SK-N-MC (cell line): Measurements from ENCODE around the gene TADA3.

ENCODE experiments used
- DNase-seq: peaks from one replicate; pipeline ENCODE4 v3.0.0-alpha.2; 2011; ENCODE audit warnings: low read depth, low spot score
- H3K27ac ChIP-seq: fragments of 200-600 bp; sonication (generic); 2 replicates; pipeline ENCODE4 v1.5.1; 2016; ENCODE audit warnings: mixed run types
- H3K36me3 ChIP-seq: fragments of 200-600 bp; sonication (generic); 2 replicates; pipeline ENCODE4 v1.6.1; 2017; ENCODE audit warnings: antibody characterized with exemption, low read length, mixed read lengths; ENCODE audit not compliant: insufficient read depth
- H3K4me3 ChIP-seq: fragments of 200-600 bp; sonication (generic); 2 replicates; pipeline ENCODE4 v1.5.1; 2016
- H3K9ac ChIP-seq: fragments of 200-600 bp; sonication (generic); 2 replicates; pipeline ENCODE4 v1.8.0; 2017; ENCODE audit warnings: mixed run types, mixed read lengths; ENCODE audit not compliant: insufficient read length
- H3K9me3 ChIP-seq: fragments of 200-600 bp; sonication (generic); 2 replicates; pipeline ENCODE4 v1.6.1; 2017; ENCODE audit warnings: low read depth, mild to moderate bottlenecking, antibody characterized with exemption, low read length, moderate library complexity, mixed read lengths
- EZH2 ChIP-seq: fragments of 200-600 bp; sonication (generic); IDR thresholded peaks from one replicate; pipeline ENCODE4 v1.6.1; 2017; ENCODE audit warnings: antibody characterized with exemption
- FOXP2 ChIP-seq: optimal IDR thresholded peaks from 2 replicates; pipeline ENCODE3; 2011; ENCODE audit warnings: mild to moderate bottlenecking, moderate library complexity; ENCODE audit not compliant: insufficient read depth; ENCODE audit errors: extremely low read length, control extremely low read depth
- POLR2AphosphoS5 ChIP-seq: IDR thresholded peaks from 2 replicates; pipeline ENCODE4 v1.6.1; 2012; ENCODE audit warnings: mild to moderate bottlenecking, low read depth, low read length, borderline replicate concordance

TADA3 gene

DNA sequence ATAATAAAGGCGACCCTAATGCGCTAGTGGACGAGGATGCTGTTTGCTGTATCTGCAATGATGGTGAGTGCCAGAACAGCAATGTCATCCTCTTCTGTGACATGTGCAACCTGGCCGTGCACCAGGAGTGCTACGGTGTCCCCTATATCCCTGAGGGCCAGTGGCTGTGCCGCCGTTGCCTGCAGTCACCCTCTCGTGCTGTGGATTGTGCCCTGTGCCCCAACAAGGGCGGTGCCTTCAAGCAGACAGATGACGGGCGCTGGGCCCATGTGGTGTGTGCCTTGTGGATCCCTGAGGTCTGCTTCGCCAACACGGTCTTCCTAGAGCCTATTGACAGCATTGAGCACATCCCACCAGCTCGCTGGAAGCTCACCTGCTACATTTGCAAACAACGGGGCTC is 53.1 kb downstream of the TADA3 start:
- TF ChIP-seq POLR2AphosphoS5 (no peak), FOXP2 (no peak), EZH2 (no peak)
- no peak overlapping the region for H3K9ac ChIP-seq
- no peaks in the 10 kb centered on the region for H3K9me3 ChIP-seq
- H3K4me3 ChIP-seq: no peak overlapping the region
- H3K36me3 ChIP-seq: peaks cover 54% of the 10 kb centered on the region; the same call in 1 of the 2 replicates
- no peak overlapping the region for H3K27ac ChIP-seq
- no peak for DNase-seq

DNA sequence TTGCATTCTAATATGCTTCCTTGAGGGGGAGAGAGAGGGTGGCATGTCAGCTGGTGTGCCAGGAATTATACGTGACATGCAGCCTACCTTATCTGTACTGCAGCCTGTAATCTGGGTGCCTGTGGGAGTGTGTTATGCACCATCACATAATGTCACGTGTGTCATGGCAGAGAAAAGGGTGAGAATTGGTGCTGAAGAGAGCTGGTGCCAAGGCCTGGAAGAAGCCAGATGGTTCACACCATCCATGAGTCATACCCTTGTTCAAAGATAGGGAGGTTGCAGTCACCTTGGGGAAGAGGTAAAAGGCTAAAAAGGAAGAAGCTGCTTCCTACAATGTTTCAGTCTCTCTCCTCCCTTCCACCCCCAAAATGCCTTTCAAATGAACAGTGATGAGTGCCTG is 55.4 kb downstream of the TADA3 start:
- TF ChIP-seq FOXP2: no peak
- no peak for TF ChIP-seq POLR2AphosphoS5
- TF ChIP-seq EZH2: no peak
- no peak for DNase-seq
- no peak overlapping the region for H3K9ac ChIP-seq

DNA sequence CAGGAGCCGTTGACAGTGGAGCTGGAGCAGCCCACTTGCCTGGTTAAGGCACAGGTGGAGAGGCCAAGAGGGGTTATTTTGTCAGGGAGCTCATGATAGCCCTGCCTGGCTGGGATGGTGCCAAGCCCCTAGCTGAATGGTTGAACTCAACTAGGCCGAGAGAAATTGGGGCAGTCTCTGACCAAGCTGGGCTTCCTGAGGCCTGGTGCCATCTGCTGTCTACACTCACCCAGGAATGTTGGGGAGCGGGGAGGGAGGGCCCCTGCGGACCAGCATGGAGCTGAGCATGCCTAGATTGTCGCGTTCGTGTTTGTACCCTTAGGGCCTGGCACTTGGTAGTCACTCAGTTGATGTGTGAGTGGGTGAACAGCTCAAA is 59.5 kb downstream of the TADA3 start:
- Histone ChIP-seq H3K27ac (no peak overlapping the region), H3K36me3 (peaks cover 14% of the 10 kb centered on the region; the same call in 1 of the 2 replicates), H3K4me3 (peak overlapping the region; percentile 74), H3K9ac (peak overlapping the region; percentile 96), H3K9me3 (no peaks in the 10 kb centered on the region)
- TF ChIP-seq FOXP2 (no peak), POLR2AphosphoS5 (no peak), EZH2 (no peak)
- no peak for DNase-seq

More for the DNA sequence above, 55.4 kb downstream of the TADA3 start:
- H3K36me3 ChIP-seq: peaks cover 36% of the 10 kb centered on the region; the same call in 1 of the 2 replicates
- no peak overlapping the region for H3K27ac ChIP-seq
- no peak overlapping the region for H3K4me3 ChIP-seq
- H3K9me3 ChIP-seq: no peaks in the 10 kb centered on the region

DNA sequence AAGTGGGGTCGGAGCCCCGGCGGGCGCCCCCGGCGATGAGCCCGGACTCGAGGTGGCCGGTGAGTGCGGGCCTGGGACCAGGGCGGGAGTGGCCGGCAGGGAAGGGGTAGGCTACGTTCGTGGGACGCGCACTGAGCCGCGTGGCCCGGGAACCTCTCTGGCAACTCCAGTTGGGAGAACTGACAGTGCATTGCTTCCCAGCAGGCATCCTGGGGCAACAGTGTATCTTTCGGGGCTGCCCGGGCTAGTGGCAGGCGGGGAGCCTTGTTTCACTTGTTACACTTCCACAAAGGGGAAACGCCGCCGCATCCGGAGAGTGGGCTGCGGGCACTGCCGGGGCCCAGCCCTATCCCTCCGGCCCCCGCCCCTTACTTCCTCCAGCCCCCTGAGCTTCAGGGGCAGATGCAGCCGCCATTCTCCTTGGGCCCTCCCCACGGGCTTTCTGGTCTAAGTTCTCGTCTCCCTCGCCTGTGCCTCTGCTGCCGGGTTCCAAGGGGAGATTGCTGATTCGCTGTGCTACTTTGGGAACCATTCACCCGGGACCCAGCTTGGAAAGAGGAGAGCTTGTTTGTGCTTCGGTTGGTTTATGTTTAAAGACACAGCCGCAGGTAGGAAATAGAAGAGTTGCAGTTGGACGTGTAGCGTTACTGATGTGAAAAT is 60.1 kb downstream of the TADA3 start:
- no peak for DNase-seq
- H3K36me3 ChIP-seq: peaks cover 14% of the 10 kb centered on the region; the same call in 1 of the 2 replicates
- peak overlapping the region; percentile 96 for H3K9ac ChIP-seq
- H3K4me3 ChIP-seq: peak overlapping the region; percentile 74
- TF ChIP-seq EZH2 (no peak), POLR2AphosphoS5 (no peak), FOXP2 (no peak)
- H3K9me3 ChIP-seq: no peaks in the 10 kb centered on the region
- no peak overlapping the region for H3K27ac ChIP-seq

DNA sequence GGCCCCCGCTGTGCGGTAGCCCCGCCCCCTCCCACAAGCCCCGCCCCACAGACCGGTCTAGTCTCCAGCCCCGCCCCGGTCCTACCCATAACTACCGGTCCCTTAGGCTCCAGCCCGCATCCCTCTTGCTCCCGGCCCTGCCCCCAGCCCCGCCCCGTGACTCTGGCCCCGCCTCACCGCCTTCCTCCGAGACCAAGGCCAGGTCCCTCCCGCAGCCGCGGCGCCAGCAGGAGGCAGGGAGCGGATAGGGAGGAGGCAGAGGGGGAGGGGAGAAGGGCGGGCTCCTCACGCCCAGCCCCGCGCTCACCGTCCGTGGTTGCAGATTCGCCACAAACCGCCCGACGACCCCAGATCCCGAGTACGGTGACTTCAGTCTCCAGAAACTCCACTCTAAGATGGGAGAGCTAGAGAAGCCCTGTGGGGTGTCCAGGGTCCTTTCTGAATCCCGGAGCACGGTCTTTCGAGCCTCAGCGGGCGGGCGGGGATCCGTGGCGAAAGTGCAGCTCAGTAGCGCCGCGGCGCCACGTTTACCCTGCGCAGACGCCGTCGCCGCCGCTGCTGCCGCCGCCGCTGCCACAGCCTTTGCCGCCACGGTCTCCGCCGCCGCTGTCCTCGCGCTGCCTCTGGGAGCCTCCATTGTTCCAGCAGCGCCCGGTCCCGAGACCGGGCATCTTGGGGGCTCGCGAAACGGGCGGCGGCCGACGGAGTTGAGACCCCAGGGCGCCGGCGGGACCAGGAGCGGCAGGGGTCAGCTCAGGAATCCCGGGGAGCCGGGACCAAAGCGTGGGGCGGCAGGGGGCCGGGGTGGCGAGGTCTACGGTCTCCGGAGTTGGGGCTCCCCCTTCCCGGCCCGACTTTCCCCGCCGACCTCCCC is 60.8 kb downstream of the TADA3 start, which contains the start of gene BRPF1:
BRPF1 (plus strand) TSS at position 530 of the 874 bp plus-strand sequence. CDS start 2,406 bp downstream, outside the sequence.
- peak; percentile 52 for DNase-seq
- TF ChIP-seq FOXP2: no peak
- peak; percentile 79 for TF ChIP-seq POLR2AphosphoS5
- no peak for TF ChIP-seq EZH2
- peak within 1 kb of the TSS; percentile 74 for H3K4me3 ChIP-seq
- H3K36me3 ChIP-seq: peaks cover 10% of the 10 kb centered on the region; the same call in 1 of the 2 replicates
- peak within 1 kb of the TSS; percentile 94 for H3K27ac ChIP-seq
- H3K9ac ChIP-seq: peak within 1 kb of the TSS; percentile 96
- no peaks in the 10 kb centered on the region for H3K9me3 ChIP-seq

DNA sequence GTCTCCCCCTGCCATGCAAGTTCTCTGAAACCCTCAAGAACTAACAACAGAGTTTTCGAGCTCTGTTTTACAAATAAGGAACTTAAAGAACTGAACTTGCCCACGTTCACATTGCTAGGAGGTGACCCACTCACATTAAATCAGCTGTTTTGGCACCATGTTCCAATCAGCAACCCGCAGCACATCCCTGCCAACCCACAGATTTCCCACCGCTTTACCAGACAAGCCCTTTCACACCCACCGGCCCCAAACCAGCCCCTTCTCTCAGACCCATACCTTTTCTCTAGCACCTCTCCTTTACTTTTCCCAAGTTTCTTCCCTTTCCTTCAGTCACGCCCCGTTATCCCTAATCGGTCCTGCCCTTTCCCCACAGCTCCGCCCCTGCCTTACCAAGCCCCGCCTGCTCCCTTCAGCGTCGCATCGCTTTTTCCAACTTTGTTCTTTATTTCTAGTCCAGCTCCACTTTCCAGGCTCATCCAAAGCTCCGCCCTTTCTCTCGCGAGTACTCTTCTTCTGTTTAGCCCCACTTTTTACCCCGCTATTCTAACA is 61.5 kb downstream of the TADA3 start:
- no peak for TF ChIP-seq EZH2
- Histone ChIP-seq H3K4me3 (peak overlapping the region; percentile 70), H3K9me3 (no peaks in the 10 kb centered on the region), H3K36me3 (peaks cover 8% of the 10 kb centered on the region; the same call in 1 of the 2 replicates), H3K27ac (peak overlapping the region; percentile 73; the same call in 1 of the 2 replicates), H3K9ac (no peak overlapping the region)
- no peak for DNase-seq
